Neural progenitor cell (in vitro differentiated cells): ENCODE measurements around the gene USP17L11.
"Not testable (repeated sequence)": the region's sequence is repeated elsewhere in the genome, so short reads cannot be mapped to it uniquely, and the experiment has no call there.

Experiments
- EZH2 ChIP-seq: fragments of 200-600 bp; sonication (generic); IDR thresholded peaks from 2 replicates; pipeline ENCODE4 v1.6.1; 2017; ENCODE audit warnings: antibody characterized with exemption, mild to moderate bottlenecking, moderate library complexity
- EZH2phosphoT487 ChIP-seq: fragments of 200-600 bp; sonication (generic); IDR thresholded peaks from 2 replicates; pipeline ENCODE4 v1.6.1; 2017; ENCODE audit warnings: antibody characterized with exemption
- TF ChIP-seq, protein P1 (sequence below): fragments of 200-600 bp; sonication (generic); IDR thresholded peaks from 2 replicates; pipeline ENCODE4 v1.5.1; 2017; ENCODE audit warnings: antibody characterized with exemption, mild to moderate bottlenecking

DNA sequence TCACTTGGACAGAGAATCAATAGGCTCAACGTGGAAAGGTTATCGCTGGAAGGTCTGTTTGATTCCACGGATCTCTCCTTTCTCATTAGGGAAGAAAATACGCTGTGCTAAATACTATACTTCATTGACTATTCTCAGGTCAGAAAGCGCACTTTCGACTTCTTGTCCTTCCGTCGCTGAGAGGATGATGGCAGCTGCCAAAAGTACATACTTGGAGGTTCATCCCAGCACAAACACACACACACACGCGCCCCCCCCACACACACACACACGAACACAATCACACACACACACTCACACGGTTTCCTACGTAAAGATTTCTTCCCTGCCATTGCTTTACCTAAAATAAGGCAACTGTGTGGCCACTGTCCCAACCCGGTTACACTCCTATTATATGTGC lies 504 bp upstream of the USP17L11 start:
- TF ChIP-seq, protein P1, sequence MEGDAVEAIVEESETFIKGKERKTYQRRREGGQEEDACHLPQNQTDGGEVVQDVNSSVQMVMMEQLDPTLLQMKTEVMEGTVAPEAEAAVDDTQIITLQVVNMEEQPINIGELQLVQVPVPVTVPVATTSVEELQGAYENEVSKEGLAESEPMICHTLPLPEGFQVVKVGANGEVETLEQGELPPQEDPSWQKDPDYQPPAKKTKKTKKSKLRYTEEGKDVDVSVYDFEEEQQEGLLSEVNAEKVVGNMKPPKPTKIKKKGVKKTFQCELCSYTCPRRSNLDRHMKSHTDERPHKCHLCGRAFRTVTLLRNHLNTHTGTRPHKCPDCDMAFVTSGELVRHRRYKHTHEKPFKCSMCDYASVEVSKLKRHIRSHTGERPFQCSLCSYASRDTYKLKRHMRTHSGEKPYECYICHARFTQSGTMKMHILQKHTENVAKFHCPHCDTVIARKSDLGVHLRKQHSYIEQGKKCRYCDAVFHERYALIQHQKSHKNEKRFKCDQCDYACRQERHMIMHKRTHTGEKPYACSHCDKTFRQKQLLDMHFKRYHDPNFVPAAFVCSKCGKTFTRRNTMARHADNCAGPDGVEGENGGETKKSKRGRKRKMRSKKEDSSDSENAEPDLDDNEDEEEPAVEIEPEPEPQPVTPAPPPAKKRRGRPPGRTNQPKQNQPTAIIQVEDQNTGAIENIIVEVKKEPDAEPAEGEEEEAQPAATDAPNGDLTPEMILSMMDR = not testable (repeated sequence)
- not testable (repeated sequence) for TF ChIP-seq EZH2phosphoT487, EZH2
